AG09309 (cell line): ENCODE measurements around the gene ASTN2.

Source experiments
- DNase-seq: peaks from one replicate; pipeline ENCODE4 v3.0.0-alpha.2; 2010; ENCODE audit warnings: low read depth
- H3K4me3 ChIP-seq: 2 replicates; pipeline ENCODE4 v1.5.1; 2011; ENCODE audit warnings: mild to moderate bottlenecking, low read depth, low read length, moderate library complexity; ENCODE audit not compliant: control insufficient read depth
- CTCF ChIP-seq: IDR thresholded peaks from 2 replicates; pipeline ENCODE4 v1.5.1; 2011; ENCODE audit warnings: mild to moderate bottlenecking, low read depth, low read length, inconsistent platforms; ENCODE audit not compliant: insufficient read depth, control insufficient read depth; ENCODE audit errors: missing control alignments

The ASTN2 gene

DNA sequence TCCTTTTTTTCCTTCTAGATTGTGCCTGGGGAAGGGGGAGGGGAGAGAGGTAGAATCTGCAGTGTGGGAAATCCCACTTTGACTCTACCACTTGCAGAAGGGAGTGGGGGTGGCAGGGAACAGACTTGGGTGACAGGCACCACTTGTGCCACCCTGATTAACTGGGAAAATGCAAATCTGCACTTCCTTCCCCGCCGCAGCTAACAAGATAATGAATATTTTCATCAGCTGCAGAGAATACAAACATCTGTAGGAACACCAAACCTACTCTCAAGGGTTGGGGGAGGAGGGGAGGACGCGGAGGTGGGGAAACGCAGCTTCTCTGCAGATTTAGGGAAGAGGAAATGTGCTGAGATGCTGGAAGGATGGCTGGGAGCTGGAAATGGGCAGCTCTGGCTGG is 654.2 kb downstream of the ASTN2 start:
- no peak for TF ChIP-seq CTCF

GRCh38 chr9:116757030-116757429 is 657.8 kb downstream of the ASTN2 start:
- no peak for TF ChIP-seq CTCF
- no peak overlapping the region for H3K4me3 ChIP-seq
- no peak for DNase-seq

More for the DNA sequence above, 654.2 kb downstream of the ASTN2 start:
- DNase-seq, result no peak
- no peak overlapping the region for H3K4me3 ChIP-seq

- no peak for TF ChIP-seq CTCF
- H3K4me3 ChIP-seq, result no peak overlapping the region
- no peak for DNase-seq
Observed at GRCh38 chr9:116753389-116753788, 661.5 kb downstream of the ASTN2 start.

DNA sequence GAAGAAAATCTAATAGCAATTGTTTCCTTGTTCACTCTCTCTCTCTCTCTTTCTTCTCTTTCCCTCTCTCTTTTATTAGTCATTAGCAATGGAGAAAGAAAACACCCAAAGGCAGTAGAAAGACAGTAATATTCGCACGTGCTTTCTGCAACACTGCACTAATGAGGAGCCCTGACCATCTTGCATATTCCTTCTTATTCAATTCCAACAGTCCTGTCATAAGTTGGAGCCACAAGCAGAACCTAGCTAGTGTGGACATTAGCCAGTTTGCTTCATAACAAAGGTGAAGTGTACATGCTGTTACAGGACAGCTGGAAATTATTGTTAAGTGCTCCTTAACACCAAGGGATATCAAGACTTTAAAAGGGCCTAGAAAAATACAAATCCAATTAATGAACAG is 664.3 kb downstream of the ASTN2 start:
- TF ChIP-seq CTCF, result no peak
- no peak overlapping the region for H3K4me3 ChIP-seq
- no peak for DNase-seq

GRCh38 chr9:116749772-116750171 is 665.1 kb downstream of the ASTN2 start:
- TF ChIP-seq CTCF, result no peak
- H3K4me3 ChIP-seq, result no peak overlapping the region

GRCh38 chr9:116749176-116749575 is 665.7 kb downstream of the ASTN2 start:
- no peak overlapping the region for H3K4me3 ChIP-seq
- TF ChIP-seq CTCF, result no peak
- DNase-seq, result no peak

More at GRCh38 chr9:116749772-116750171, 665.1 kb downstream of the ASTN2 start:
- no peak for DNase-seq

DNA sequence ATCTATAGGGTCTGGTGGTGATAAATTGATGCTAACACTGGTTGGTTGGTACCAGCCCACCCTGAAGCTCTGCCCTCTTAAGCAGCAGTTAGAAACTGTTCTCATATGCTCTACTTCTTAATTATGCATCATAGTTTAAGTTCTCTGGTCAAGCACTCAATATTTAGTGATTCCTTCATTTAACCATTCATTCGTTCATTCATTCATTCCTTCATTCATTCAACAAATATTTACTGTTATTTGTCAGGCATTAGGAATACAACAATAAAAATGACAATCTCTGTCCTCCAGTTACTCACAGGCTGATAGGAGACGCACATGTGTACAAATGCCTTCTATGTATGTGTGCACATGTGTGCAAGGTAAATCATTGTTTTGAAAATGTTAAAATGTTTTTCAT is 673.1 kb downstream of the ASTN2 start:
- H3K4me3 ChIP-seq, result no peak overlapping the region
- no peak for TF ChIP-seq CTCF

More for the DNA sequence above, 673.1 kb downstream of the ASTN2 start:
- DNase-seq, result no peak
